GM10248 (cell line): Measurements from ENCODE around the gene LHFPL3.
"Not testable (repeated sequence)": the region's sequence is repeated elsewhere in the genome, so short reads cannot be mapped to it uniquely, and the experiment has no call there.

ENCODE experiments used
- CTCF ChIA-PET: fragments of 300-600 bp; sonication (Branson Sonifier 250); formaldehyde crosslinking; extraction: SDS; loops from one replicate; lab custom pipeline; 2021; ENCODE audit warnings: antibody characterized with exemption; lab: Yijun Ruan, JAX
- POLR2A ChIA-PET: fragments of 350-650 bp; sonication (Branson Sonifier 250); formaldehyde crosslinking; extraction: SDS; loops from one replicate; lab custom pipeline; 2020; ENCODE audit warnings: antibody characterized with exemption; lab: Yijun Ruan, JAX
- DNase-seq: peaks from one replicate; pipeline ENCODE4 v3.0.0; 2012; ENCODE audit errors: extremely low spot score
- CTCF ChIP-seq: IDR thresholded peaks from 2 replicates; pipeline ENCODE4 v1.5.1; 2012; ENCODE audit warnings: mild to moderate bottlenecking, low read depth; ENCODE audit errors: extremely low read depth, missing control alignments, control extremely low read depth

Gene LHFPL3

GRCh38 chr7:104936546-104936945, 608.1 kb downstream of the LHFPL3 start:
- TF ChIP-seq CTCF, result no peak
- CTCF ChIA-PET, result interaction anchor here (1.1 kb wide), 1 partner anchor 53 kb away, joined by 3 read pairs; no protein-coding TSS in a partner anchor
- POLR2A ChIA-PET, result interaction anchor here (0.6 kb wide), 1 partner anchor 29 kb away, joined by 6 read pairs; no protein-coding TSS in a partner anchor
- DNase-seq, result no peak

- CTCF ChIA-PET, result interaction anchor here (1.3 to 1.5 kb wide), 2 partner anchors 15 to 53 kb away, joined by 3 to 4 read pairs; no protein-coding TSS in a partner anchor
- DNase-seq, POLR2A ChIA-PET: not testable (repeated sequence)
Measured at GRCh38 chr7:104937489-104937888, 609.1 kb downstream of the LHFPL3 start.

- DNase-seq, result no peak
- CTCF ChIA-PET, result interaction anchor here (1.5 to 2.8 kb wide), 2 partner anchors 9 to 17 kb away, joined by 4 to 11 read pairs; no protein-coding TSS in a partner anchor
- TF ChIP-seq CTCF, result no peak
- POLR2A ChIA-PET, result no interaction called here
Measured at GRCh38 chr7:104938741-104939390, 610.5 kb downstream of the LHFPL3 start.

GRCh38 chr7:104940023-104940710, 611.8 kb downstream of the LHFPL3 start:
- DNase-seq, result no peak
- ChIA-PET POLR2A (interaction anchor here (0.6 to 2.0 kb wide), 27 partner anchors 8 to 1865 kb away, joined by 3 to 23 read pairs (median 4); partner anchors contain the start of genes ARMC10, FBXL13 and KMT2E), CTCF (interaction anchor here (0.9 to 2.8 kb wide), 8 partner anchors 10 to 78 kb away, joined by 3 to 11 read pairs (median 4); no protein-coding TSS in a partner anchor)
- no peak for TF ChIP-seq CTCF

GRCh38 chr7:104943502-104944343, 615.3 kb downstream of the LHFPL3 start:
- ChIA-PET POLR2A (interaction anchor here (0.6 to 1.9 kb wide), 5 partner anchors 38 to 68 kb away, joined by 3 to 7 read pairs (median 6); no protein-coding TSS in a partner anchor), CTCF (interaction anchor here (1.0 to 1.6 kb wide), 3 partner anchors 13 to 70 kb away, joined by 3 to 8 read pairs (median 4); no protein-coding TSS in a partner anchor)
- peak; percentile 52 for DNase-seq
- TF ChIP-seq CTCF, result no peak

- POLR2A ChIA-PET, result interaction anchor here (0.8 to 2.2 kb wide), 7 partner anchors 11 to 1632 kb away, joined by 3 to 11 read pairs (median 6); partner anchors contain the start of genes KMT2E and NAMPT
Measured at GRCh38 chr7:104945599-104945956, 617.2 kb downstream of the LHFPL3 start.

More at GRCh38 chr7:104945599-104945956, 617.2 kb downstream of the LHFPL3 start:
- no peak for DNase-seq
- CTCF ChIA-PET, result interaction anchor here (0.8 to 5.5 kb wide), 6 partner anchors 9 to 36 kb away, joined by 3 to 33 read pairs (median 4); no protein-coding TSS in a partner anchor
- no peak for TF ChIP-seq CTCF
